Right ventricle myocardium superior (tissue), 1 donor: ENCODE measurements around the gene ALPL. TPM values are rescaled to one million over a fixed set of nuclear protein-coding genes. Genes with fewer than 3 reads are reported as not detected.
A peak's percentile ranks its signal among the peaks of the same experiment; 100 is the strongest.

Source experiments
- ATAC-seq: fragments of 200-7000 bp; cut with Tn5 transposase; one replicate; pipeline ENCODE4 v1.9.1; 2020; ENCODE audit warnings: mild to moderate bottlenecking; ENCODE audit not compliant: poor library complexity
- DNase-seq: peaks from one replicate; pipeline ENCODE4 v3.0.0-alpha.2; 2020
- intact Hi-C: fragments of 100-400 bp; cut with DNase I; formaldehyde crosslinking; loops from one replicate; pipeline ENCODE4 v1.11.2; 2022
- total RNA-seq: library from RNA; stranded (reverse); fragmentation: NEBNext Ultra II Directional; extraction: Animal tissue kit (Norgen Biotek cat#: 25700); gene quantifications from one replicate; pipeline ENCODE4 v1.2.1, GENCODE V29; 2021
- donor health status: DM: no; HTN: yes; CAD: no; lungs with severe emphysema.

The ALPL gene
- total RNA-seq, 1 donor from 2014 or later, result 9.4 TPM

DNA sequence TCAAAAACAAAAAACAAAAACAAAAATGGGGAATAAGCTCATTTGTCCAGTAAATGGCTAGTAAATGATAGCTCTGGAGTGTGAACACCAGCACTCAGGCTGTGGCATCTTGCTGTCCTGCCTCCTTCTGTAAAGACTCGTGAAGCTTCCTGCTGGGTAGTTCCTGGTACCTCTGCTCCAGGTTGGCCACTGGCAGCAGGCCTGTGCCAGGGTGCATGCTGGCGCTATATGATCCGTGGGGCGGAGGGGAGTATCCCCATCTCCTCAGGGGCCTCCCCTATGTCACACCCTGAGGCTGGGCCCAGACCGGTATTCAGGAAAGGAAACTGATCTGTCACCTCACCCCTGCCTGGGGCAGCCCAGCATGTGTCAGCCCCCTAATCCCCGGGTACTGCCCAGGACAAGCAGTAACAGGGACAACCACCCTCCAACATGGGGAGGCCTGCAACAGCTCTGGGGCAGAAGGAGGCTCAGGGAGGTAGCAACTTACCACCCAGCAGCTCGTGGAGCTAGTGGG is 14.1 kb downstream of the ALPL start:
- ATAC-seq (no peak), DNase-seq (no peak)
- intact Hi-C loops, result no loop called here

DNA sequence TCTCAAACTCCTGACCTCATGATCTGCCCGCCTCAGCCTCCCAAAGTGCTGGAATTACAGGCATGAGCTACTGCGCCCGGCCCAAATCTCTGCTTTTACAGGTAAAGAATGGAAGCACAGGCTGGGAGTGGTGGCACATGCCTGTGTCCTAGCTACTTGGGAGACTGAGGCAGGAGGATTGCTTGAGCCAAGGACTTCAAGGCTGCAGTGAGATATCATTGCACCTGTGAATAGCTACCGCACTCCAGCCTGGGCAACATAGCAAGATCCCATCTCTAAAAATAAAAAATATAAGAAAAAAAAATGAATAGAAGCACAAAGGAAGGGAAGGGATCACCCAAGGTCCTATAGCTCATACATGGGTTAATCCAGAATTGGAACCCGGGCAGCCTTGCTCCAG is 15.0 kb downstream of the ALPL start:
- intact Hi-C loops, result no loop called here
- ATAC-seq, result no peak
- no peak for DNase-seq

DNA sequence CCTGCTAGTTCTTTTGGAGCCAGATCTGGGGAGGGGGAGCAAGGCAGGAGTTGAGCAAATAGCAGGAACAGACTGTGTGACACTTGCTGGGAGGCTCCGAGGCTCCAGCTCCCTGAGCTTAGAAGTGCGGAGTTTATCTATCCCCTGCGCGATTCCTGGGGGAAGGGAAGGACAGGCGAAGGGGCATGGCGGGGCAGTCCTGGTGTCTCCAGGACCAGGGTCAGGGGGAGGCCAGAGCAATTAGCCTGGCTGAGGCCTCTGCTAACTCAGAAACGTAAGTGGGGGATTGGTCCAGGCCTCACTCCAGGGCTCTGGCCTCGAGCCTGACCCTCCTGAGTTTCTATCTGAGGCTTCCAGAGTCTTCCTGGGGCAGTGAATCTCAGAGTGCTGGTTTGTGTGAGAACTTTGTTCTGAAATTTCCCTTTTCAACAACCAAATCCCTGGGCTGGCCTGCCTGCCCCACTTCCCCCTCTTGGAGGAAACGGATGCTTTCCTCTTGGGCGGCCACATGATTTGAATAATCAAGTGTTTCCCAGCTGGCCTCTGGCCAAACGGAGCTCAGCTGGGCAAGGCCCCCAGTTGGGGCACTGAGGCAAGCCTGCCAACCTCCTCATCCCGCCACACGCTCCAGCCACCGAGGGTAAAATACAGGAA is 15.6 kb downstream of the ALPL start:
- DNase-seq (no peak), ATAC-seq (no peak)
- intact Hi-C loops, result no loop called here

DNA sequence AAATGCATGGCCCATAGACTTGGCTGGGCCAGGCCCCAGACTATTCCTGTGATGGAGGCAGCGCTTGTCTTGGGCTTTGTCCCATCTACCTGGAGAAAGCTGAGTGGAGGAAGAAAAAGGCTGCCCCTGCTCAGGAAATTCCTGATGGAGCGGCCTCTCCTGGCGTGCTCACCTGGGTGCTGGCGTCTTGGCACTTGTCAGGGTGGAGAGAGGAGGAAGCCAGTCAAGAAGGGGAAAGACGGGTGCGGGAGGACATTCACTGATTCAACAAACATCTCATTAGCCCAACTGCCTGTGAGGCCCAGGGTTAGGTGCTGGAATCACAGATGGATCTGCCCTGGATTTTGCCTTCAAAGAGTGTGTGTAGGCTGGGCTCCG is 16.1 kb downstream of the ALPL start:
- ATAC-seq, result no peak
- intact Hi-C loops, result no loop called here
- DNase-seq, result no peak

DNA sequence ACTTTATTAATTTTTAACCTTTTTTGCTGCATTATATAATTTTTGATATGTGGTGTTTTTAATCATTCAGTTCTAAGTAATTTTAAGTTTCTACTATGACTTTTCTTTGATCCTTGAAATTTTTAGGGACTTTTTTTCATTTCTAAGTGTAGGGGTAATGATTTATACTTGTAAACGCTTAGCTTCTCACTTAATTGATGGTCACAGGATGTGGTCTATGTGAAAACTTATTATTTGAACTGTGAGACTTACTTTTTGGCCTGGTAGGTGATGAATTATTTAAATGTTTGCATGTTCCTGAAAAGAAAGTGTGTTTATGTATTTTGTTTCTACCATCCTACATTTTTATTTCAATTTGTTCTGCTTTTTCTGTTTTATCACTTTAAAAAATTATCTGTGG is 17.2 kb downstream of the ALPL start:
- ATAC-seq (no peak), DNase-seq (no peak)
- intact Hi-C loops, result no loop called here

DNA sequence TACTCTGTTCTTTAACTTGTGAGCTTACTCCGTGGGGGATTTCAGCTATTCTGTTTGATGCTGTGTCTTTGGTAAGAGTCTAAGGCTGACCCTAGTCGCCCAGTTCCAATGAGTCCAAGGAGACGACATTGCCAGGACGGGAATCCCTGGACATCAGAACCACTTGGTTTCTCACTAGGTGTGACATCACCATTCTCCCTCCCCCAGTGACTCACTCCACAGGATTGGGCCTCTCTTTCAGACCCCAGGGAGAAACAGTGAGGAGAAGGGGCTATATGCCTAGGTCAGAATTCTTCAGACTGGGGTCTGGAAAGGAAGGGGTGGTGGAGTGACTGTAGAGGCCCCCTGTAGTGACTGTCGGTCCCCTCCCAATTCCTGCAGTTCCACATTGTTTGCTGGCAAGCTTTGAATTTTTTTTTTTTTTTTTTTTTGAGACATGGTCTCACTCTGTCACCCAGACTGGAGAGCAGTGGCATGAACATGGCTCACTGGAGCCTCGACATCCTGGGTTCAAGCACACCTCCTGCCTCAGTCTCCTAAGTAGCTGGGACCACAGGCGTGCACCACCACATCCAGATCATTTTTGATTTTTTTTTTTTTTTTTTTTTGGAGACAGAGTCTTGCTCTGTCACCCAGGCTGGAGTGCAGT is 21.3 kb downstream of the ALPL start:
- DNase-seq, result no peak
- no peak for ATAC-seq
- intact Hi-C loops, result no loop called here

DNA sequence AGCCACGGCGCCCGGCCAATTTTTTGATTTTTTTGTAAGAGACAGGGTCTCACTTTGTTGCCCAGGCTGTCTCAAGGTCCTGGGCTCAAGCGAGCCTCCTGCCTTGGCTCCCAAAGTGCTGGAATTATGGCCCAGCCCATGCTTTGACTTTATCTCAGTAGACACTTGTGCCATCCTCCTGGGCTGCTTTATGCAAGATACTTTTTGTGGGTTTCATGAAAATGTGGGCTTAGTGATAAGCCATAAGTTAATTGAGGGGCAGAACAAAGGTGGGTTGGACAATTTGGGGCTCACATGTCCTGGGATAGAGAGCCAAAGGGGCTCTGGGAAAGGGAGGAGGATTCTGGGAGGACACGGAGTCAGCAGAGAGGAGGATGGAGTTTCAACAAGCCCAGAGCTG is 22.0 kb downstream of the ALPL start:
- no peak for DNase-seq
- ATAC-seq, result no peak
- intact Hi-C loops, result no loop called here

DNA sequence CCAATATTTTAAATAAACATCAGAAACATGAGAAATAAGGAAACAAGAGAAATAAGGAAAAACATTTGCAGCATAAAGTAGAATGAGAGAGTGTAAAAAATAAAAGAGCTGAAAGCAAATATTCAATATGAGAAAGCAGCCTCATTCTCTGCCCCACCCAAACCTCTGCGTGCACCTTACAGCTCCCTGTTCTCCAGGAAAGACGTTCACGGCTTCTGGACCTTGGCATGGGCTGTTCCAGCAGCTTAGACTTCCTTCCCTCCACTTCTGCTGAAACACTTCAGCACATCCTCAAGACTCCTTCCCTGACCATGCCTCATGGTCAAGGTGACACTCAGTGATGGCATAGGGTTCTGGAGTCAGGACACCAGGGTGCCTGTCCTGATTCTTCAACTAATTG is 23.3 kb downstream of the ALPL start:
- ATAC-seq, result no peak
- intact Hi-C loops, result no loop called here
- no peak for DNase-seq

DNA sequence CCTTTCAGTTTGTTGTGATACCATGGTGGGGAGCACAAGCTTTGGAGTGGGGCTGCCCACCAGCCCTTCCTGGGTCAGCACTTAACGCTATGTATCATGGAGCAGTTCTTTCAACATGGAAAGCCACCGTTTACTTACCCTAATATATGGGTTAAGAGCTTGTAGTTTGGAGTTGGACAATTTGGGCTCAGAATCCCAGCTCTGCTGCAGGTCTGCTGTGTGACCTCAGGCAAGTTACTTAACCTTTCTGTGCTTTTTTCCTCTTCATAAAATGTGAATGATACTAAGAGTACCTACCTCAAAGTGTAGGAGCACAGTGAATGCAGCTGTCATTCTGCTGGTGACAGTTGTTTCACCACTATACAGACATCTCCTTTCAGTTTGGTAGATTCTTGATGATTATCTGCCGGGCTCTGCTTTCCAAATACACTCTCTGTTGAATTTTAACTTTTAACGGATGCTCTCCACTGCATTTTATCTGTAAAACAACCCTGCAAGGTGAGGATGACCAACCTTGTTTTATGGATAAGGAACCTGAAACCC is 23.8 kb downstream of the ALPL start:
- ATAC-seq (no peak), DNase-seq (no peak)
- intact Hi-C loops, result no loop called here

DNA sequence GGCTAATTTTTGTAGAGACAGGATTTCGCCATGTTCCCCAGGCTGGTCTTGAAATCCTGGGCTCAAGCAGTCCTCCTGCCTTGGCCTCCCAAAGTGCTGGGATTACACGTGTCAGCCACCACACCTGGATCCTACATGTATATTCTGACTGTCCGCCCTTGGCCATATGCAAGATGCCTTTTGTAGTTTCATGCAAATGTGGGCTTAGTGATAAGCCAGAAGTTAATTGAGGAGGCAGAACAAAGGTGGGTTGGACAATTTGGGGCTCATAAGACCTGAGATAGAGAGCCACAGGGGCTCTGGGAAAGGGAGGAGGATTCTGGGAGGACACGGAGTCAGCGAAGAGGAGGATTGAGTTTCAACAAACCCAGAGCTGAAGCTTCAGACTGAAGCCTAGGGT is 24.9 kb downstream of the ALPL start:
- DNase-seq (no peak), ATAC-seq (no peak)
- intact Hi-C loops, result no loop called here

DNA sequence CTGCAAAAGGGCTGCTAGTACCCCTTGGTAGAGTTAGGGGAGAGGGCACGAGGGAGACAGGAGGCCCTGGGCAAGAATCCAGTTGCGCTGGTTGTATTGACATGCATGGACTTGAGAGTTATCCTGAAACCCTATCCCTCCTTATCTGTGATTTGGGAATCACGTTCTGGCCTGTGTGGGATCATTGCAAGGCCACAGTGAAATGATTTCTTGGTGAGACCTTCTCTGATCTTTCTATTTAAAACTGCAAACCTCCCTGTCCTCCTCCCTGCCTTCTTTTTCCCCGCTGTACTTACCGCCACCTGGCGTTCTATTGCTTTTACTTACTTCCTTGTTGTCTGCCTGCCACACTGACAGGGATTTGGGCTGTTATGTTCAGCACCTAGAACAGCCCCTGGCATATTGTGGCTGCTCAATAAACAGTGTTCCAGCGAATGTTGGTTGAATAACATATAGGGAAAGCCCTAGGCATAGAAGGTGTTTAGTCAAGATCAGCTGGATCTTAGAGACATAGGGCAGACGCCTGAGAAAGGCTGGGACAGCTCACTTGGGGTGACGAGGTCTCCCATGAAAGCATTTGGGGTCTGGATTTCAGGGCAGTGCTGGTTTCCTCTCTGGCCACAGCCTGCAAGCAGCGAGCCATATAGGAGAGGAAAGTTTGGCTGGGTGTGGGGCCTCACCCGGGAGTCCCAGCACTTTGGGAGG is 25.6 kb downstream of the ALPL start:
- ATAC-seq (peak; percentile 40), DNase-seq (no peak)
- intact Hi-C loops, result no loop called here

DNA sequence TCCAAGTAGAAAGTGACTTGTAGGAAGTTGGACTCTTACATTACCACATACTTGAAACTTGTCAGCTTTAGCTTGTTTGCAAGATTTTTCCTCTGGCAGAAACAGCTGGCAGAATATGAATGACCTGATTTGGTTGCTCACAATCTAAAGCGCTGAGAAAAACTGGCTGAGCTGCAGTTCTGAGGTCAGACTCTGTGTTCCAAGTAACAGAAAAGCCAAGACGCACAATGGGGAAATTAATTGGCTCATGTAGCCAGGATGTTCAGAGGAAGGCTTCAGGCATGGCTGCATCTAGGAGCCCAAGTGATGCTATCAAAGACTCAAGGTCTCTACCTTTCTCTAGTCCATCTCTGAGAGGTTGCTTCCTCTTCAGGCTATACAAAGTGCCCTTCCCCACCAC is 27.0 kb downstream of the ALPL start:
- DNase-seq (no peak), ATAC-seq (peak; percentile 8)
- intact Hi-C loops, result no loop called here

DNA sequence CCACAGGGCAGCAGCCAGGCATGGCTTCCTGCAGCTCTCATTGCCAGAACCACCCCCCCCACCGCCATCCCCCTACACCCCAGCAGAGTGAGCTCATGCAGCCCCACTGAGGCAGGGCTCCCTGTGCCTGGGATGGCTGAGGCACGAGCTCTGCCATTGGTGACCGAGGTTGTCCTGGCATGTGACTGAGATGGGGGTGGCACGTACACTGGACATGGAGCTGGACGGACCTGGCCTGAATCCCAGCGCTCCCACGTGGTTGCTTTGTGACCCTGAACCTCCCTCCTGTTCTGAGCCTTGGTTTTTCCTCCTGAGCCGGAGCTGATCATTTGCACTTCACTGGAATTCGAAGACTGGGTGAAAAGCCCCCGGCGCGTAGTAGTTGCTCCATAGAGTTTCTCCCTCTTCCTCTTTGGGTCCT is 28.3 kb downstream of the ALPL start:
- ATAC-seq (peak; percentile 45), DNase-seq (peak; percentile 81)
- intact Hi-C loops, result no loop called here

DNA sequence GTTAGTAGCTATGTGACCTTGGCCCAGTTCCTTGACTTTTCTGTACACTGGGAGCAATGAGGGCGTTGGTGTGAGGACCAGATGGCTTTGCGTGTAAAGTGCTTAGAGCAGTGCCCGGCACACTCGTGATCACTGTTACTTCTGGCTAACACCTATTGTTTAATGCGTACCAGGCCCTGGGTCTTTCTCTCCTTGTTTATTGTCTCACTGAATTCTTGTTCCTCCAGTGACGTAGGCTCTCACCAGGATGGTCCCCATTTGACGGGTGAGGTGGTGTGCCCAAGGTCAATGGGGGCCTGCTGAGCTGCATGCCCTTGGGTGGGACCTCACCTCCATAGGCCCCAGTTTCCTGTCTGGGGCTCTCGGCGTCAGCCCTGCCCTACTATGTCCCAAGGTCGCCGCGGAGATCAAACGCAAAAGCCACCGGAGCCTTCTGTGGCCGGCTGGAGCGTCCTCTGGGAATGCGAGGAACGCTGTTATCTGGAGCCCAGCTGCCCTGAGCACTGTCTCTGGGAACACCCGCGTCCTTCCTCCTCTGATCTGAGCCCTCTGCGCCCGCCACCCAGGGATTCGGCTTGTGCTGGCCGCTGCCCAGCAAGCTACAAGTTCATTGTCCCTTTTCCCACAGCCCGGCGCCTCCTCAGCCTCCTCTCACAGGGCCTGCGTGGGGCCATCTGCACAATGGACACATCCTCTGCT is 28.9 kb downstream of the ALPL start:
- DNase-seq (peak; percentile 85), ATAC-seq (peak; percentile 50)
- intact Hi-C loops, result no loop called here

DNA sequence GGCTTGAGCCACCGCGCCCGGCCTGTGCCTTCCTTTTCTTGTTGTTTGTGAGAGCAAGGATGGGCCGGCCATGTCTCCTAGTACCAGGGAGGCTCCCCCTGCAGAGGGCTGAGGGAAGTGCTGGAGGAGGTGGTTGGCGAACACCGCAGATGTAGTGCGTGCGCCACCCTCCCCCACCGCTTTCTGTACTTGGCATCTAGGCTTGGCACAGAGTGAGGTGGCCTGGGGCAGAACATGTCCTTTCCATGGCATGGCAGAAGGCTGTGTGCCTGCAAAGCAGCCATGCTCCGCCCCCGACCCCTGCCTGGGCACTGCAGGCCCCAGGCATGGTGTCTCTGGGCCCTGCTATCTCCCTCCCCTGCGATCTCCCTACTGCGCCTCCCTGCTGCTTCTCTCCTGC is 30.7 kb downstream of the ALPL start:
- peak; percentile 82 for DNase-seq
- intact Hi-C loops, result no loop called here
- peak; percentile 50 for ATAC-seq

DNA sequence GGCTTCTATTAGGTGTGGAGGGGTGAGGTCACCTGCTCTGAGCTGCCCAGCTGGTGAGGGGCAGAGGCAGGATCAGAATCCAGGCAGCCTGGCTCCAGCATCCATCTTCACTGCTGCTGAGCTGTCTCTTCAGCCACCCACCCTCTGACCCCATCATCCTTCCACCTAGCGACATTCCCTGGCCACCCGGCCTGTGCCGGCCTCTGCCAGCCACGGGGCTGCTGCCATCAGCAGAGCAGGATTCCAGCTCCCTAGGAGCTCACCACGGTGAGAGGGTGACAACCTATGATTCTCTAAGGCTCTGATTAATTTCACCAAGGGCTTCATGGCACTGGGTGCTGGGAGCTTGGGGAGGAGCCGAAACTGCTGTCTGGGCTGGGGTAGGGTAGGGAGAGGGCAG is 32.1 kb downstream of the ALPL start:
- intact Hi-C loops, result no loop called here
- DNase-seq (no peak), ATAC-seq (no peak)

DNA sequence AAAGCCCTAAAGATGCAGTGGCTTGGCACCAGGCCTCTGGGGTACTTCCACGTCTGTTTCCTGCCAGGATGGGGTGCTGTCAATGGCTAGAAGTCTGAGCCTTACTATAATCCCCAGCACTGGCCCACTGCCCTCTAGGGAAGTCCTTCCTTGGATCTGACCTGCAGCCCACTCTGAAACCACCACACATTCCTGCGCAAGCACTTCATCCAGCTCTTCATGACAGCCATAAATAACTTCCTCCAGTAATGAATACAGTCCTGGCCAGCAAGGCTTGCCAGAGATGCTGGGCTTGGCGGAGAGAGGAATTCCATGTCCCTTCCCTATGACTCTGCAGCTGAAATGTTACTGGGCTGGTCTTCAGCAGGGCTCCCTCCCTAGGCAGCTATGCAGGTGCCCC is 32.6 kb downstream of the ALPL start:
- DNase-seq (peak; percentile 76), ATAC-seq (peak; percentile 74)
- intact Hi-C loops, result no loop called here

DNA sequence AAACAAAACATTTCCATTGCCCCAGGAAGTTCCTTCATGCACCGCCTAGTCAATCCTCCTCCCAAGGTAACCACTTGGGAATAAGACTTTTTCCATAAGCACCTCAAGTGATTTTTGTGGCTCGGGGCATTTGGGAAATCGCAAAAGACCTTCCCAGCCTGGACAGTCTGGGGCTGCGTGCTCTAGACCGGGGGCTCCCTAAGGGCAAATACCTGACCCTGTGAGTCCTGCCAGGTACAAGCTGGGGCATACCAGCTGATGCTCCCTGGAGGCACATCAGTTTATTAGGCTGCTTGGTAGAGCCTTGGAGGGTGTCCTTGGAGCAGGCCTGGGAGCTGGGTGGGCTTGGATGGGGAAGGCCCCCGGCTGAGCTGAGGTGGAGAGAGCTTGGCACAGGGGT is 34.4 kb downstream of the ALPL start:
- DNase-seq, result no peak
- intact Hi-C loops, result no loop called here

DNA sequence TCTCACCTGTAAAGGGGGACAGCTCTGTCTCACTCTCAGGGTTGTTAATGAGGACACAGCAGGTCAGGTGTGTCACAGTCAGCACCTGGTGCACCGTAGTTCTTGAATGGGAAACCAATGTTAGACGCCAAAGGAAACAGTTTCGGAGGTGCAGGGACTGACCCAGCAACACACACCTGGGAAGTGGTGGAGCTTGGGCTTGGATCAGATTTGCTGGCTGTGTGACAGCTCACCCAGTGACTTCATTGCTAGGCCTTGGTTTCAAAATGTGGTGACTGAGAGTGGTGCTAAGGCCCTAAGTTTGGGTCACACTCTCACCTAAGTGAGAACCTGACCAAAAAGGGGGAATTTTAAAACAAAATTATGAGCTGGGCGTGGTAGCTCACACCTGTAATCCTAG is 34.9 kb downstream of the ALPL start:
- DNase-seq, result no peak
- intact Hi-C loops, result no loop called here
- ATAC-seq, result no peak

More for the DNA sequence above, 34.4 kb downstream of the ALPL start:
- ATAC-seq, result no peak
